Measurements from ENCODE around the gene PDE1A. TPM values are rescaled to one million over a fixed set of nuclear protein-coding genes. Genes with fewer than 3 reads are reported as not detected.

Gene PDE1A
- total RNA-seq, 2 experiments from 2014 or later: not detected

- Histone ChIP-seq H2AFZ (ENCODE audit: low read length) (no peak overlapping the region), H3K4me1 (ENCODE audit: insufficient read depth, low read length, poor library complexity, severe bottlenecking) (no peaks in the 10 kb centered on the region), H3K79me2 (ENCODE audit: insufficient read depth, low read depth, low read length) (no peaks in the 10 kb centered on the region), H3K27ac (ENCODE audit: low read depth, low read length, poor library complexity, severe bottlenecking) (no peak overlapping the region), H3K4me2 (ENCODE audit: low read length) (no peak overlapping the region), H3K9me2 (ENCODE audit: insufficient read depth, low read length) (no peaks in the 10 kb centered on the region), H3K9me3 (ENCODE audit: low read length) (no peaks in the 10 kb centered on the region), H3K36me3 (ENCODE audit: insufficient read depth, low read length) (no peaks in the 10 kb centered on the region), H3K4me3 (ENCODE audit: low read depth, low read length, poor library complexity, severe bottlenecking) (no peak overlapping the region), H4K20me1 (ENCODE audit: insufficient read depth, low read length) (no peaks in the 10 kb centered on the region)
- intact Hi-C loops (cut with micrococcal nuclease; ENCODE audit: unreplicated experiment): no loop called here
- POLR2A ChIA-PET: interaction anchor here (0.6 kb wide), 1 partner anchor 99 kb away, joined by 3 read pairs; no protein-coding TSS in a partner anchor
- no peak for DNase-seq (ENCODE audit: low spot score)
- no TSS peak for BruUV-seq (replicated peaks)
- TF ChIP-seq CTCF (conservative IDR thresholded peaks at IDR 0.05; ENCODE audit: low read length): no peak
- no peak for TF ChIP-seq EZH2phosphoT487 (IDR thresholded peaks at IDR 0.05; ENCODE audit: borderline replicate concordance, low read depth, low read length)
- CTCF ChIA-PET (ENCODE audit: unreplicated experiment): no interaction called here
Observed at GRCh38 chr2:182197529-182197928, 229.3 kb downstream of the PDE1A start.

- Histone ChIP-seq H3K79me2 (ENCODE audit: insufficient read depth, low read depth, low read length) (no peaks in the 10 kb centered on the region), H3K4me3 (ENCODE audit: low read depth, low read length, poor library complexity, severe bottlenecking) (no peak overlapping the region), H3K9me3 (ENCODE audit: low read length) (no peaks in the 10 kb centered on the region), H3K9me2 (ENCODE audit: insufficient read depth, low read length) (no peaks in the 10 kb centered on the region), H4K20me1 (ENCODE audit: insufficient read depth, low read length) (no peaks in the 10 kb centered on the region), H2AFZ (ENCODE audit: low read length) (no peak overlapping the region), H3K4me2 (ENCODE audit: low read length) (no peak overlapping the region), H3K27ac (ENCODE audit: low read depth, low read length, poor library complexity, severe bottlenecking) (no peak overlapping the region), H3K4me1 (ENCODE audit: insufficient read depth, low read length, poor library complexity, severe bottlenecking) (no peaks in the 10 kb centered on the region), H3K36me3 (ENCODE audit: insufficient read depth, low read length) (no peaks in the 10 kb centered on the region)
- no TSS peak for BruUV-seq (replicated peaks)
- no peak for DNase-seq (ENCODE audit: low spot score)
- no peak for TF ChIP-seq EZH2phosphoT487 (IDR thresholded peaks at IDR 0.05; ENCODE audit: borderline replicate concordance, low read depth, low read length)
- TF ChIP-seq CTCF (conservative IDR thresholded peaks at IDR 0.05; ENCODE audit: low read length): no peak
- ChIA-PET CTCF (ENCODE audit: unreplicated experiment) (no interaction called here), POLR2A (no interaction called here)
- intact Hi-C loops (cut with micrococcal nuclease; ENCODE audit: unreplicated experiment): no loop called here
Observed at GRCh38 chr2:182193291-182193690, 233.5 kb downstream of the PDE1A start.

- POLR2A ChIA-PET: interaction anchor here (0.6 to 1.0 kb wide), 5 partner anchors 13 to 453 kb away, joined by 3 to 4 read pairs (median 3); no protein-coding TSS in a partner anchor
- Histone ChIP-seq H3K36me3 (ENCODE audit: insufficient read depth, low read length) (no peaks in the 10 kb centered on the region), H3K79me2 (ENCODE audit: insufficient read depth, low read depth, low read length) (no peaks in the 10 kb centered on the region), H3K4me3 (ENCODE audit: low read depth, low read length, poor library complexity, severe bottlenecking) (no peak overlapping the region), H4K20me1 (ENCODE audit: insufficient read depth, low read length) (no peaks in the 10 kb centered on the region), H3K27ac (ENCODE audit: low read depth, low read length, poor library complexity, severe bottlenecking) (no peak overlapping the region), H3K9me2 (ENCODE audit: insufficient read depth, low read length) (no peaks in the 10 kb centered on the region), H3K4me2 (ENCODE audit: low read length) (no peak overlapping the region), H3K4me1 (ENCODE audit: insufficient read depth, low read length, poor library complexity, severe bottlenecking) (no peaks in the 10 kb centered on the region), H3K9me3 (ENCODE audit: low read length) (no peaks in the 10 kb centered on the region), H2AFZ (ENCODE audit: low read length) (no peak overlapping the region)
- TF ChIP-seq EZH2phosphoT487 (IDR thresholded peaks at IDR 0.05; ENCODE audit: borderline replicate concordance, low read depth, low read length) (no peak), CTCF (conservative IDR thresholded peaks at IDR 0.05; ENCODE audit: low read length) (no peak)
- BruUV-seq (replicated peaks): no TSS peak
- DNase-seq (ENCODE audit: low spot score): no peak
- CTCF ChIA-PET (ENCODE audit: unreplicated experiment): no interaction called here
- intact Hi-C loops (cut with micrococcal nuclease; ENCODE audit: unreplicated experiment): no loop called here
Observed at GRCh38 chr2:182191061-182191460, 235.8 kb downstream of the PDE1A start.
